Neural cell (in vitro differentiated cells): ENCODE measurements around the gene BRI3BP. TPM values are rescaled to one million over a fixed set of nuclear protein-coding genes. Genes with fewer than 3 reads are reported as not detected.

Experiments
- H2AFZ ChIP-seq: fragments of 200-600, 300-800 bp; sonication (generic), shearing (Covaris generic); 2 replicates; pipeline ENCODE4 v1.6.0; 2014; ENCODE audit warnings: low read depth, mild to moderate bottlenecking, antibody characterized with exemption, low read length, moderate library complexity
- H3F3A ChIP-seq: fragments of 200-600 bp; shearing (Covaris generic); 2 replicates; pipeline ENCODE4 v1.6.1; 2016; ENCODE audit warnings: mild to moderate bottlenecking, moderate library complexity, mixed read lengths, antibody characterized with exemption, low read length; ENCODE audit not compliant: insufficient read depth, poor library complexity, severe bottlenecking
- H3K27ac ChIP-seq: fragments of 200-600, 300-800 bp; sonication (generic), shearing (Covaris generic); 2 replicates; pipeline ENCODE4 v1.5.1; 2014; ENCODE audit warnings: mild to moderate bottlenecking, low read length, moderate library complexity
- H3K27me3 ChIP-seq: fragments of 300-800, 200-600 bp; sonication (generic), shearing (Covaris generic); 2 replicates; pipeline ENCODE4 v1.6.0; 2014; ENCODE audit warnings: mild to moderate bottlenecking, low read depth, low read length, moderate library complexity; ENCODE audit not compliant: insufficient read depth
- H3K36me3 ChIP-seq: fragments of 300-800, 200-600 bp; sonication (generic), shearing (Covaris generic); 2 replicates; pipeline ENCODE4 v1.5.1; 2014; ENCODE audit warnings: mild to moderate bottlenecking, antibody characterized with exemption, low read length, moderate library complexity; ENCODE audit not compliant: insufficient read depth
- H3K4me2 ChIP-seq: fragments of 300-800, 200-600 bp; sonication (generic), shearing (Covaris generic); 2 replicates; pipeline ENCODE4 v1.6.0; 2014; ENCODE audit warnings: mild to moderate bottlenecking, low read length
- H3K4me3 ChIP-seq: fragments of 300-800, 200-600 bp; sonication (generic), shearing (Covaris generic); 2 replicates; pipeline ENCODE4 v1.5.1; 2014; ENCODE audit warnings: mild to moderate bottlenecking, low read length, moderate library complexity
- H3K79me2 ChIP-seq: fragments of 200-600 bp; shearing (Covaris generic); replicated peaks from 2 replicates; pipeline ENCODE4 v1.6.0; 2014; ENCODE audit warnings: mild to moderate bottlenecking, low read length, moderate library complexity; ENCODE audit not compliant: insufficient read depth
- H3K9ac ChIP-seq: fragments of 300-800, 200-600 bp; sonication (generic), shearing (Covaris generic); 2 replicates; pipeline ENCODE4 v1.6.1; 2016; ENCODE audit warnings: mild to moderate bottlenecking, low read length, mixed read lengths
- H3K9me2 ChIP-seq: fragments of 200-600 bp; shearing (Covaris generic); 2 replicates; pipeline ENCODE4 v1.6.1; 2016; ENCODE audit warnings: mild to moderate bottlenecking, low read length, mixed read lengths; ENCODE audit not compliant: insufficient read depth
- H3K9me3 ChIP-seq: fragments of 200-600, 300-800 bp; sonication (generic), shearing (Covaris generic); 2 replicates; pipeline ENCODE4 v1.6.1; 2016; ENCODE audit warnings: mild to moderate bottlenecking, mixed run types, low read length, moderate library complexity, mixed read lengths
- H4K20me1 ChIP-seq: fragments of 200-600 bp; shearing (Covaris generic); 2 replicates; pipeline ENCODE4 v1.6.1; 2016; ENCODE audit warnings: mild to moderate bottlenecking, mixed run types; ENCODE audit not compliant: insufficient read depth
- EP300 ChIP-seq: fragments of 450-650 bp; conservative IDR thresholded peaks from 2 replicates; pipeline ENCODE4 v1.6.1; 2014; ENCODE audit warnings: antibody characterized with exemption, mild to moderate bottlenecking, moderate library complexity; ENCODE audit not compliant: poor library complexity, severe bottlenecking
- EZH2 ChIP-seq: fragments of 200-600, 300-800 bp; shearing (Covaris generic), sonication (generic); IDR thresholded peaks from 2 replicates; pipeline ENCODE4 v1.6.1; 2014; ENCODE audit warnings: antibody characterized with exemption, low read length, borderline replicate concordance, mild to moderate bottlenecking; ENCODE audit not compliant: insufficient read depth, poor library complexity, severe bottlenecking
- MXI1 ChIP-seq: fragments of 450-650 bp; conservative IDR thresholded peaks from 2 replicates; pipeline ENCODE4 v1.6.1; 2014; ENCODE audit warnings: antibody characterized with exemption, mild to moderate bottlenecking; ENCODE audit not compliant: poor library complexity, severe bottlenecking
- POLR2AphosphoS5 ChIP-seq: IDR thresholded peaks from 2 replicates; pipeline ENCODE4 v1.6.1; 2012
- RAD21 ChIP-seq: fragments of 450-650 bp; conservative IDR thresholded peaks from 2 replicates; pipeline ENCODE4 v1.6.1; 2014; ENCODE audit warnings: antibody characterized with exemption, mild to moderate bottlenecking, moderate library complexity
- SMC3 ChIP-seq: fragments of 450-650 bp; conservative IDR thresholded peaks from 2 replicates; pipeline ENCODE4 v1.6.1; 2014; ENCODE audit warnings: antibody characterized with exemption, mild to moderate bottlenecking, moderate library complexity; ENCODE audit not compliant: poor library complexity
- TAF1 ChIP-seq: IDR thresholded peaks from 2 replicates; pipeline ENCODE4 v1.6.1; 2012; ENCODE audit warnings: low read depth
- polyA plus RNA-seq: library from polyadenylated mRNA; depleted of rRNA; stranded (reverse); fragments of >200 nt; gene quantifications from 2 replicates; pipeline ENCODE4 v1.2.3, GENCODE V29; 2014
- TF ChIP-seq, protein P1 (sequence below): IDR thresholded peaks from 2 replicates; pipeline ENCODE4 v1.6.1; 2012; ENCODE audit warnings: borderline replicate concordance
- TF ChIP-seq, protein P2 (sequence below): fragments of 450-650 bp; IDR thresholded peaks from 2 replicates; pipeline ENCODE4 v1.5.1; 2014; ENCODE audit warnings: antibody characterized with exemption, mild to moderate bottlenecking, moderate library complexity; ENCODE audit not compliant: poor library complexity, severe bottlenecking

Gene BRI3BP
- polyA plus RNA-seq, 1 donor from 2014 or later: 11.0 TPM

DNA sequence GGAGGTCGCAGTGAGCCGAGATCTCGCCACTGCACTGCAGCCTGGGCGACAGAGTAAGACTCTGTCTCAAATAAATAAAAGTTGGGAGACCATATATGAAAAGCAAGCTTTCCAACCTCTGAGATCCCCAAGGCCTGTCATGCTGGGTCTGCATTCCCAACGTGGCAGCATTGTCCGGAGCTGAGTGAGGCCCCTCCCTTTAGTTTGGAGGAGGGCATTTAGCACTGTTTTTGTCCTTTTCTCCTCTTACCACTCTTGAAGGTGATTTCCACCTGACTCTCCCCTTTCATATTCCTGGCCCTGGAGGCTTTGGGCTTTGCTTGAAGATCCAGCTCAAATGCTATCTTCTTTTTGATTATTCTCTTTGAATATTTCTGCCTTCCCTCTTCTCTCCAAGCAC is 74.9 kb downstream of the BRI3BP start:
- no peaks in the 10 kb centered on the region for H3K9me3 ChIP-seq
- peaks cover 12% of the 10 kb centered on the region for H3K79me2 ChIP-seq

DNA sequence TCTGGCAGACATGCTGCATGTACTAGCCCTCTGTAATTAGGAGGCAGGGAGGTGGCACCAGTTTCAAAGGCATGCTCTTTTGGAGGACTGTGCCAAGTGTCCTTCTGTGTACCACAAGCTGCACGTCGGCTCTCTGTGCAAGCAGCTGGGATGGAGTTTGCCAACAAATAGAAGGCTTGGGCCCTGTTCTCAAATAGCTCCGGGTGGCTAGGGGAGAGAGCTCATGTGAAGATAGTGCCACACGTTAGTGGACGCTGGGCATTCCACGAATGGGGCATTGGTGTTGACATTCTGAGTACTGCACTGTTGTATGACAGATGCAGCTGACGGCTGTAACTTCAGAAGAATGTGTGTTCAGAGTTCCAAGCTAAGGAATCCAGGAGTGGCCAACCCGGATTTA is 76.2 kb downstream of the BRI3BP start:
- TF ChIP-seq SMC3: no peak
- TF ChIP-seq TAF1: no peak
- TF ChIP-seq, protein P1, sequence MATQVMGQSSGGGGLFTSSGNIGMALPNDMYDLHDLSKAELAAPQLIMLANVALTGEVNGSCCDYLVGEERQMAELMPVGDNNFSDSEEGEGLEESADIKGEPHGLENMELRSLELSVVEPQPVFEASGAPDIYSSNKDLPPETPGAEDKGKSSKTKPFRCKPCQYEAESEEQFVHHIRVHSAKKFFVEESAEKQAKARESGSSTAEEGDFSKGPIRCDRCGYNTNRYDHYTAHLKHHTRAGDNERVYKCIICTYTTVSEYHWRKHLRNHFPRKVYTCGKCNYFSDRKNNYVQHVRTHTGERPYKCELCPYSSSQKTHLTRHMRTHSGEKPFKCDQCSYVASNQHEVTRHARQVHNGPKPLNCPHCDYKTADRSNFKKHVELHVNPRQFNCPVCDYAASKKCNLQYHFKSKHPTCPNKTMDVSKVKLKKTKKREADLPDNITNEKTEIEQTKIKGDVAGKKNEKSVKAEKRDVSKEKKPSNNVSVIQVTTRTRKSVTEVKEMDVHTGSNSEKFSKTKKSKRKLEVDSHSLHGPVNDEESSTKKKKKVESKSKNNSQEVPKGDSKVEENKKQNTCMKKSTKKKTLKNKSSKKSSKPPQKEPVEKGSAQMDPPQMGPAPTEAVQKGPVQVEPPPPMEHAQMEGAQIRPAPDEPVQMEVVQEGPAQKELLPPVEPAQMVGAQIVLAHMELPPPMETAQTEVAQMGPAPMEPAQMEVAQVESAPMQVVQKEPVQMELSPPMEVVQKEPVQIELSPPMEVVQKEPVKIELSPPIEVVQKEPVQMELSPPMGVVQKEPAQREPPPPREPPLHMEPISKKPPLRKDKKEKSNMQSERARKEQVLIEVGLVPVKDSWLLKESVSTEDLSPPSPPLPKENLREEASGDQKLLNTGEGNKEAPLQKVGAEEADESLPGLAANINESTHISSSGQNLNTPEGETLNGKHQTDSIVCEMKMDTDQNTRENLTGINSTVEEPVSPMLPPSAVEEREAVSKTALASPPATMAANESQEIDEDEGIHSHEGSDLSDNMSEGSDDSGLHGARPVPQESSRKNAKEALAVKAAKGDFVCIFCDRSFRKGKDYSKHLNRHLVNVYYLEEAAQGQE: no peak
- TF ChIP-seq, protein P2, sequence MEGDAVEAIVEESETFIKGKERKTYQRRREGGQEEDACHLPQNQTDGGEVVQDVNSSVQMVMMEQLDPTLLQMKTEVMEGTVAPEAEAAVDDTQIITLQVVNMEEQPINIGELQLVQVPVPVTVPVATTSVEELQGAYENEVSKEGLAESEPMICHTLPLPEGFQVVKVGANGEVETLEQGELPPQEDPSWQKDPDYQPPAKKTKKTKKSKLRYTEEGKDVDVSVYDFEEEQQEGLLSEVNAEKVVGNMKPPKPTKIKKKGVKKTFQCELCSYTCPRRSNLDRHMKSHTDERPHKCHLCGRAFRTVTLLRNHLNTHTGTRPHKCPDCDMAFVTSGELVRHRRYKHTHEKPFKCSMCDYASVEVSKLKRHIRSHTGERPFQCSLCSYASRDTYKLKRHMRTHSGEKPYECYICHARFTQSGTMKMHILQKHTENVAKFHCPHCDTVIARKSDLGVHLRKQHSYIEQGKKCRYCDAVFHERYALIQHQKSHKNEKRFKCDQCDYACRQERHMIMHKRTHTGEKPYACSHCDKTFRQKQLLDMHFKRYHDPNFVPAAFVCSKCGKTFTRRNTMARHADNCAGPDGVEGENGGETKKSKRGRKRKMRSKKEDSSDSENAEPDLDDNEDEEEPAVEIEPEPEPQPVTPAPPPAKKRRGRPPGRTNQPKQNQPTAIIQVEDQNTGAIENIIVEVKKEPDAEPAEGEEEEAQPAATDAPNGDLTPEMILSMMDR: no peak
- no peak for TF ChIP-seq RAD21
- TF ChIP-seq POLR2AphosphoS5: no peak
- no peak for TF ChIP-seq EZH2
- no peak for TF ChIP-seq MXI1
- TF ChIP-seq EP300: no peak
- no peak overlapping the region for H3K9ac ChIP-seq
- no peak overlapping the region for H2AFZ ChIP-seq
- H3K9me2 ChIP-seq: no peaks in the 10 kb centered on the region
- no peaks in the 10 kb centered on the region for H3F3A ChIP-seq
- H3K36me3 ChIP-seq: no peaks in the 10 kb centered on the region
- peaks cover 12% of the 10 kb centered on the region for H3K79me2 ChIP-seq
- H3K4me3 ChIP-seq: no peak overlapping the region
- no peak overlapping the region for H3K4me2 ChIP-seq
- H4K20me1 ChIP-seq: no peaks in the 10 kb centered on the region
- no peak overlapping the region for H3K27ac ChIP-seq
- H3K9me3 ChIP-seq: no peaks in the 10 kb centered on the region
- no peaks in the 10 kb centered on the region for H3K27me3 ChIP-seq

More for the DNA sequence above, 74.9 kb downstream of the BRI3BP start:
- H3K4me3 ChIP-seq: no peak overlapping the region
- no peaks in the 10 kb centered on the region for H3F3A ChIP-seq
- H3K27me3 ChIP-seq: no peaks in the 10 kb centered on the region
- no peaks in the 10 kb centered on the region for H4K20me1 ChIP-seq
- no peaks in the 10 kb centered on the region for H3K9me2 ChIP-seq
- H3K36me3 ChIP-seq: no peaks in the 10 kb centered on the region
- no peak overlapping the region for H3K9ac ChIP-seq
- H3K4me2 ChIP-seq: no peak overlapping the region
- H3K27ac ChIP-seq: no peak overlapping the region
- TF ChIP-seq POLR2AphosphoS5 (no peak), TAF1 (no peak), RAD21 (no peak), EP300 (no peak), MXI1 (no peak), SMC3 (no peak), EZH2 (no peak)
- TF ChIP-seq, protein P1: no peak
- TF ChIP-seq, protein P2: no peak
- H2AFZ ChIP-seq: no peak overlapping the region
